ENCODE results near the gene FAF1.

Gene FAF1

DNA sequence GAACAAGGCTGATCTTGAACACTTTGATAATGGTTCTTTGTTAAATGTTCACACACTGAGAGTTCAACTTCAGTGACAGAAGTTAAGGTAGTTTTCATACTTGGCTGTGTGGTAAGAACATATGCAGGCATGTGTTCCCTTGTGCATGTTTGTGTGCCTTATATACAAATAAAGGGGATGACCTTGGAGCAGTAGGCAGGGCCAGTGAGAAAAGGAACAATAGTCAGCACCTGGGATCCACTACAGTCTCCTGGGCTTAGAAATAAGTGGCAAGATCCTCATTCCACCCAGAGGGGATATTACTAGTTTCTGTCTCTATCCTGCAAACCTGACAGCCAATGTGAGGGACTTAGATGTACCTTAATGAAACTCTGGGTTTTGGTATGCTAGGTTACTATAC is 486.6 kb downstream of the FAF1 start:
- Histone ChIP-seq H3K9ac (ENCODE audit: low read depth, low read length) (no peak overlapping the region), H3K27me3 (ENCODE audit: control insufficient read depth, insufficient read depth, low read length) (no peaks in the 10 kb centered on the region), H3K36me3 (ENCODE audit: control insufficient read depth, insufficient read depth, low read length) (no peaks in the 10 kb centered on the region), H3K27ac (ENCODE audit: low read depth, low read length) (no peak overlapping the region), H3K9me3 (ENCODE audit: control insufficient read depth, insufficient read depth, low read length) (no peaks in the 10 kb centered on the region), H3K4me1 (ENCODE audit: control insufficient read depth, insufficient read depth, low read length) (peaks cover 15% of the 10 kb centered on the region), H3K4me3 (ENCODE audit: low read depth, low read length) (no peak overlapping the region)

DNA sequence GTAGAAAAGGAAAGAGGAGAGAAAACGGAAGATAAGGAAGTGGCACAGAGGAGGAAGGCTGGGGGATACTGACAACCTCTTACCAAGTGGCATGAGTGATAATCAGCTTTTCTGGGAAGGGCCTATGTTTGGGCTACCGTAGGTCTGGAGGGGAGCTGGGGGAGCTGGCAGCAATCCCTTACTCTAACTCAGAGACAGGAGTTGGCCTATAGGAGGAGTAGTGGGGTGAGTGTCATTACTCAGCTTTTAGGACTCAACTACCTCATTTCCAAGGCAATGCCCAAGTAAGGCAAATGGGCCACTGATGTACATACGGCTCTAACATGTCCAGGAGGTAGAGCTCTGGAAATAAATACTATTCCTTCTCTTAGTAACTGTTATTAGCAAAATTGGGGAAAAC is 488.1 kb downstream of the FAF1 start:
- Histone ChIP-seq H3K36me3 (ENCODE audit: control insufficient read depth, insufficient read depth, low read length) (no peaks in the 10 kb centered on the region), H3K9me3 (ENCODE audit: control insufficient read depth, insufficient read depth, low read length) (no peaks in the 10 kb centered on the region), H3K9ac (ENCODE audit: low read depth, low read length) (no peak overlapping the region), H3K27me3 (ENCODE audit: control insufficient read depth, insufficient read depth, low read length) (no peaks in the 10 kb centered on the region), H3K27ac (ENCODE audit: low read depth, low read length) (no peak overlapping the region), H3K4me3 (ENCODE audit: low read depth, low read length) (no peak overlapping the region), H3K4me1 (ENCODE audit: control insufficient read depth, insufficient read depth, low read length) (peaks cover 15% of the 10 kb centered on the region)

DNA sequence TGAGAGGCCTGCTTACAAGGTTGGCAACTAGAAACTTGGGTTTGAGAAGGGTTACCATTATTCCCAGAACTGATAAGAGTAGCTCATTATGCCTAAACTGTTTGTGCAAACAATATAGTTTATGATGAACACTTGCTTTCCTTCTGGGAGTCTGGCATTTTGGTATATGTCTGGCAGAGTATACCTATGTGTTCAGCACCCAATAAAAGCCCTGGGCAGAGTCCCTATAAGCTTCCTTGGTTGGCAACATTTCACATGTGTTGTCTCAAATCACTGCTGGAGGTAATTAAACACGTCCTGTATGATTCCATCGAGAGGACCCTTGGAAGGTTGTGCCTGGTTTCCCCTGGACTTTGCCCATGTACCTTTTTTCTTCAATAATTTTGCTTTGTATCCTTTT is 497.1 kb downstream of the FAF1 start:
- H3K27me3 ChIP-seq (ENCODE audit: control insufficient read depth, insufficient read depth, low read length): no peaks in the 10 kb centered on the region
- no peak overlapping the region for H3K27ac ChIP-seq (ENCODE audit: low read depth, low read length)
- no peak overlapping the region for H3K4me3 ChIP-seq (ENCODE audit: low read depth, low read length)
- no peak overlapping the region for H3K9ac ChIP-seq (ENCODE audit: low read depth, low read length)
- no peaks in the 10 kb centered on the region for H3K9me3 ChIP-seq (ENCODE audit: control insufficient read depth, insufficient read depth, low read length)
- H3K4me1 ChIP-seq (ENCODE audit: control insufficient read depth, insufficient read depth, low read length): no peaks in the 10 kb centered on the region
- H3K36me3 ChIP-seq (ENCODE audit: control insufficient read depth, insufficient read depth, low read length): no peaks in the 10 kb centered on the region

DNA sequence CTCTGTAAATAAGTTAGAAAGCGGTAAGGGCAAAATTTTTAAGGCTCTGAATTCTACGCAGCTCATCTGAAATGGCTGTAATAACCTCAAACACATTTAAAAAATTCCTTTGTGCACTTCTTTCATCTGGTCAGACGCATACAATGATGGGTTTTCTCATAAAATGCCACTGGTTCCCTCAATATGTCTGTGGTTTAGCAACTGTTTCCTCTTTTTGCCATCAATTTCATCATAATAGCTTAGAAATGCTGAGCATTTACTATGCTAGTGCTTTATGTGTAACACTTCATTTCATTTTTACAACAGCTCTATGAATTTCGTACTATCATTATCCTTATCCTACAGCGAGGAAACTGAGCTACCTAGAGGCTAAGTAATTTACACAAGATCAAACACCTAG is 501.6 kb downstream of the FAF1 start:
- no peak overlapping the region for H3K9ac ChIP-seq (ENCODE audit: low read depth, low read length)
- H3K9me3 ChIP-seq (ENCODE audit: control insufficient read depth, insufficient read depth, low read length): no peaks in the 10 kb centered on the region
- no peaks in the 10 kb centered on the region for H3K4me1 ChIP-seq (ENCODE audit: control insufficient read depth, insufficient read depth, low read length)
- H3K27ac ChIP-seq (ENCODE audit: low read depth, low read length): no peak overlapping the region
- no peak overlapping the region for H3K4me3 ChIP-seq (ENCODE audit: low read depth, low read length)
- no peaks in the 10 kb centered on the region for H3K27me3 ChIP-seq (ENCODE audit: control insufficient read depth, insufficient read depth, low read length)
- H3K36me3 ChIP-seq (ENCODE audit: control insufficient read depth, insufficient read depth, low read length): no peaks in the 10 kb centered on the region

DNA sequence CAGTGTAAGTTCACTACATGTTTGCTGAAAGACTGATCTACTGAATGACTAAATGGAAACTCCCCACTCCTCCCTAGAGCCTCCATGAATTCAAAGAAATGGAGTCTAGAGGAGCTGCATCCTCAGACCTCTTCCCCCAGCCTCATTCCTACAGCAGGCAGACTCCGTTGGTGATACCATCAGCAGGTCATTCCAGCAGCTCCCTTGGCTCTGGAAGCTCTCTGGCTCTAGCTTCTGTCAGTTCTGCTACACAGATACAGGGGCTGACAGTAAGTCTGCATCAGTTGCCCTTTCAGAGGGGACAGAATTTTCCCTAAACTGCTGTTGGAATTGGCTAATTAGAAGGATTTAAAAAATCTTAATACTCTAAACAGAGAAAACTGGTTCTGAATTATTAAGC is 505.2 kb downstream of the FAF1 start:
- H3K4me3 ChIP-seq (ENCODE audit: low read depth, low read length): no peak overlapping the region
- no peak overlapping the region for H3K27ac ChIP-seq (ENCODE audit: low read depth, low read length)
- H3K9me3 ChIP-seq (ENCODE audit: control insufficient read depth, insufficient read depth, low read length): no peaks in the 10 kb centered on the region
- no peaks in the 10 kb centered on the region for H3K27me3 ChIP-seq (ENCODE audit: control insufficient read depth, insufficient read depth, low read length)
- no peaks in the 10 kb centered on the region for H3K36me3 ChIP-seq (ENCODE audit: control insufficient read depth, insufficient read depth, low read length)
- no peak overlapping the region for H3K9ac ChIP-seq (ENCODE audit: low read depth, low read length)
- no peaks in the 10 kb centered on the region for H3K4me1 ChIP-seq (ENCODE audit: control insufficient read depth, insufficient read depth, low read length)

DNA sequence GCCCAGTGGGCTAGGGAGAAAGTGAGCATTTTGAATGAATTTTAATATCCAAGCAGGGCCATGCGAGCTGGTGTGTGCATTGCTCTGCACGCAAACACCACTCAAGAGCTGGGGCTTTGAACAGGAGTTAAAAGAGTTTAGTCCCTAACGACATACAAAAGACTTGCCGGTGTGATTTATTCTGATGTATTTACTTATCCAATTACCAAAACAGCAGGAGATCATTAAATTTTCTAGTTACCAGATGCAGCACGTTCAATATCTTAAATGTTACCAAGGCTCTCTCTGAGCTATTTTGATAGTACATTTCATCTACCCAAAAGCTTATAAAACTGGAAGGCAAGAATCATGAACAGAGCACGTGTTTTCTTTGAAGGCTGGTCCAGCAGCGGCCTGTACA is 506.8 kb downstream of the FAF1 start:
- H3K27me3 ChIP-seq (ENCODE audit: control insufficient read depth, insufficient read depth, low read length): no peaks in the 10 kb centered on the region
- H3K4me1 ChIP-seq (ENCODE audit: control insufficient read depth, insufficient read depth, low read length): no peaks in the 10 kb centered on the region

DNA sequence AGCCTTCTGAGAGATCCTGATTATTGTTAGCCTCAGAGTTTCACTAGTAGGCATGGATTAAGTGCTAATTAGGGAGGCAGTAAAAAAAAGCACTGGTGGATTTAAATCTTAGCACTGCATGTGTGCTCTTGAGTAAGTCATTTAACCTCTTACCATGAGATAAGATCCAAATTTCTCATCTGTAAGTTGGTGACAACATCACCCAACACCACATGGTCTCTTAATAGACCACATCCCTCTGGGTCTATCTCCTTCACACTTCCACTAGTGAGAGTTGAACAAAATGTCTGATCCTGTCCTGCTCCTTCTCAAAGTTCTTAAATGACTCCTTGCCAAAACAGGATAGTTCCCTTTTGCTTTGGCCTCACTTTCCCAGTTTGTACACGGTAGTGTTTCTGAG is 507.4 kb downstream of the FAF1 start:
- no peaks in the 10 kb centered on the region for H3K27me3 ChIP-seq (ENCODE audit: control insufficient read depth, insufficient read depth, low read length)
- H3K36me3 ChIP-seq (ENCODE audit: control insufficient read depth, insufficient read depth, low read length): no peaks in the 10 kb centered on the region
- H3K4me3 ChIP-seq (ENCODE audit: low read depth, low read length): no peak overlapping the region
- H3K9ac ChIP-seq (ENCODE audit: low read depth, low read length): no peak overlapping the region
- no peaks in the 10 kb centered on the region for H3K9me3 ChIP-seq (ENCODE audit: control insufficient read depth, insufficient read depth, low read length)
- H3K4me1 ChIP-seq (ENCODE audit: control insufficient read depth, insufficient read depth, low read length): no peaks in the 10 kb centered on the region
- no peak overlapping the region for H3K27ac ChIP-seq (ENCODE audit: low read depth, low read length)

More for the DNA sequence above, 506.8 kb downstream of the FAF1 start:
- no peak overlapping the region for H3K4me3 ChIP-seq (ENCODE audit: low read depth, low read length)
- H3K27ac ChIP-seq (ENCODE audit: low read depth, low read length): no peak overlapping the region
- no peaks in the 10 kb centered on the region for H3K36me3 ChIP-seq (ENCODE audit: control insufficient read depth, insufficient read depth, low read length)
- H3K9ac ChIP-seq (ENCODE audit: low read depth, low read length): no peak overlapping the region
- no peaks in the 10 kb centered on the region for H3K9me3 ChIP-seq (ENCODE audit: control insufficient read depth, insufficient read depth, low read length)

DNA sequence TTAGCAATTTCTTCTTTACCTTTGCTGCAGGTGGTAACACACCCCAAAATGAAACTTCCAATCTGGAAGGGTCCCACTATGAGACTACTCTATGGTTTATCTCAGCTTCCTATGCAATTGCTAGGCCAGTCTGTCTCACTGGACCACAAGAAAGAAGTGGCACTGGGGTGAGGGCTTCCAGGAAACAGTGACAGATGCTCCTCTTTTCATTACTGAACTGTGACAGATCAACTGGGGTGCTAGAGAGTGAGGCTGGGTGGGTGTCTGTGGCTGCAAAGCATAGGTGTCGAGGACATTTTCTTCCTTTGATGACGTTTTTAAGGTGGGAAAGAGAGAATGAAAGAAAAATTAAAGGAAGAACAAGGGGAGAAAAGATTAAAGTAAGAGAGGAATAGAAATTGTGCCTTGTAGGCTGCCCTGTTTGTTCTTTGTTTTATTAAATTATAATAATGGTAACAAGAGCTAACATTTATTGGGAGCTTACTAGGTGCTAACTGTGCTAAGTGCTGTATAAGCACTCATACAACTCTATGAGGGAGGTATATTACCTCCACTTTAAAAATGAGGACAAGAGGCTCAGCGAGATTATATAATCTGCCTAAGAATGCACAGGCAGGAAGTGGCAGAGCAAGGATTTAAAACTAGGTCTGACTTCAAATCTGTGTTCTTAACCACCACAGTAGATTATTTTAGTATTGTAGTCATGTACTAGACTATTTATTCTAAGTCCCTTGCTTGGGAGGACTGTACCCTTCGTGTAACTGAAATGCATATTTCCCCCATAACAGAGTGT is 509.0 kb downstream of the FAF1 start:
- Histone ChIP-seq H3K27ac (ENCODE audit: low read depth, low read length) (no peak overlapping the region), H3K9me3 (ENCODE audit: control insufficient read depth, insufficient read depth, low read length) (no peaks in the 10 kb centered on the region), H3K9ac (ENCODE audit: low read depth, low read length) (no peak overlapping the region), H3K4me3 (ENCODE audit: low read depth, low read length) (no peak overlapping the region), H3K27me3 (ENCODE audit: control insufficient read depth, insufficient read depth, low read length) (no peaks in the 10 kb centered on the region), H3K4me1 (ENCODE audit: control insufficient read depth, insufficient read depth, low read length) (no peaks in the 10 kb centered on the region), H3K36me3 (ENCODE audit: control insufficient read depth, insufficient read depth, low read length) (no peaks in the 10 kb centered on the region)

DNA sequence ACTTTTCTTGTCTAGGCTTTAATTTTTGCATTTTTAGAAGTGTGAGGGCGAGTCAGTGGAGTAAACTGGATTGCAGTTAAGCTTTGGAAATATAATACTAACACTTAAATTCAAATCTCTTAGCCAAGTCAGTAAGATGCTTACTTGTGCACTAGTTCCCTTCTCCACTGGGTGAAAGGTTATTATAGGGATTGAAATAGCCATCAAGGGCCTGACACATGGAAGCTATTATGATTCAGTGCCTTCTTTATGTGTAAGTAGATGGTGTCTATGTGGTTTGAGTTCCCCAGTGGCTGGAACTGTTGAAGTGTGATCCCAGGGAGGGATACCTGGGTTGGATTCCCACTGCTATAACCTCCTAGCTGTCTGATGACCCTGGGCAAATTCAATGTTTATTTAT is 512.1 kb downstream of the FAF1 start:
- H3K9me3 ChIP-seq (ENCODE audit: control insufficient read depth, insufficient read depth, low read length): no peaks in the 10 kb centered on the region
- no peaks in the 10 kb centered on the region for H3K27me3 ChIP-seq (ENCODE audit: control insufficient read depth, insufficient read depth, low read length)
- H3K9ac ChIP-seq (ENCODE audit: low read depth, low read length): no peak overlapping the region
- H3K36me3 ChIP-seq (ENCODE audit: control insufficient read depth, insufficient read depth, low read length): no peaks in the 10 kb centered on the region
- no peak overlapping the region for H3K27ac ChIP-seq (ENCODE audit: low read depth, low read length)
- no peak overlapping the region for H3K4me3 ChIP-seq (ENCODE audit: low read depth, low read length)
- no peaks in the 10 kb centered on the region for H3K4me1 ChIP-seq (ENCODE audit: control insufficient read depth, insufficient read depth, low read length)

DNA sequence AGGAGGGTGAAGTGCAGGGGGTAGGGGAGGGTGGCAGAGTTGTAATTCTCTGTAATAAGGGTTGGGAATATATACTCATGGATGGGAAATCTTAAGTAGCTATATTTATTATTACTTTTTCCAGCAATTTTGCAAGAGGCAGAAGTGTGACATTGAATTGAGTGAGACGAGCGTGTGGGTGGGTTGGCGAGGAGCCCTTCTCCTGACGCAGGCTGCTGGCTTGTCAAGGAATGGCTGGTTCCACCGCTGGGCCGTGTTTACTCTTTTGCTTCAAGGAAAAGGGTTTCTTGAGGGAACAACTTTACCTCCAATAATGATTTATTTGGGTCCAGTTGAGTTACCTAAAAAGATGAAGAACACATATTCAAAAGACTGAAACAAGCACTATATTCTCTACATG is 518.9 kb downstream of the FAF1 start:
- peaks cover 6% of the 10 kb centered on the region; the same call in 1 of the 2 replicates for H3K36me3 ChIP-seq (ENCODE audit: control insufficient read depth, insufficient read depth, low read length)
- no peak overlapping the region for H3K4me3 ChIP-seq (ENCODE audit: low read depth, low read length)
- no peak overlapping the region for H3K9ac ChIP-seq (ENCODE audit: low read depth, low read length)
- no peaks in the 10 kb centered on the region for H3K4me1 ChIP-seq (ENCODE audit: control insufficient read depth, insufficient read depth, low read length)
- H3K27me3 ChIP-seq (ENCODE audit: control insufficient read depth, insufficient read depth, low read length): no peaks in the 10 kb centered on the region
- no peak overlapping the region for H3K27ac ChIP-seq (ENCODE audit: low read depth, low read length)
- H3K9me3 ChIP-seq (ENCODE audit: control insufficient read depth, insufficient read depth, low read length): no peaks in the 10 kb centered on the region

DNA sequence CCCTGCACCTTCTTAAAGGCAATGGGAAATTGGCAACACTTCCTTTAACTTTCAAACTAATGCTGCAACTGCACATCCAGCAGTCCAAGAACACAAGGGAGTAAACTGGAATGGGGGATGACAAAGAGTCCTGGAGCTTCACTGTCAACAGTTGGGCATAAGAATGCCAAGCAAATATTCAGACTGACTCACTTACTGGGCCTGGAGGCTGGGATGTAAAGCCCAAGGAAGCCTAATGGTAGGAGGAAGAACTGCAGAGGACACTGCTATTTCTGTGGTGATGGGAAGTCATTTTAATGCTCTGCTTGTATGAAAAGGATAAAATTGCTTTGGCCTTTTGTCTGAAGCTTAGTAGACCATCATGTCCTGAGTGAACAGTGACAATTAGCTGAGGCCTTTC is 521.1 kb downstream of the FAF1 start:
- Histone ChIP-seq H3K36me3 (ENCODE audit: control insufficient read depth, insufficient read depth, low read length) (peaks cover 6% of the 10 kb centered on the region; the same call in 1 of the 2 replicates), H3K9ac (ENCODE audit: low read depth, low read length) (no peak overlapping the region), H3K4me1 (ENCODE audit: control insufficient read depth, insufficient read depth, low read length) (no peaks in the 10 kb centered on the region), H3K27me3 (ENCODE audit: control insufficient read depth, insufficient read depth, low read length) (peaks cover 10% of the 10 kb centered on the region), H3K4me3 (ENCODE audit: low read depth, low read length) (no peak overlapping the region), H3K9me3 (ENCODE audit: control insufficient read depth, insufficient read depth, low read length) (no peaks in the 10 kb centered on the region), H3K27ac (ENCODE audit: low read depth, low read length) (no peak overlapping the region)
